Right lung (tissue), 5 donors: ENCODE measurements around the gene ARHGEF19. TPM values are rescaled to one million over a fixed set of nuclear protein-coding genes. Genes with fewer than 3 reads are reported as not detected.

Experiments
- DNase-seq, 2 donors: peaks; one replicate each; pipeline ENCODE4 v3.0.0-alpha.2; 2013
- polyA plus RNA-seq, 5 donors: library from polyadenylated mRNA; unstranded; fragments of 120-200 nt; gene quantifications; one replicate each; pipeline versions ENCODE4 v1.2.1 to v1.2.3, GENCODE V29; 2013; ENCODE audit warnings: inconsistent platforms in 1 of 5, low replicate concordance in 1 of 5; ENCODE audit not compliant: insufficient read length in 5 of 5, insufficient read depth in 1 of 5

ARHGEF19 gene
- polyA plus RNA-seq, 5 donors, result 43.0 to 66.2 (median 59.9) TPM

DNA sequence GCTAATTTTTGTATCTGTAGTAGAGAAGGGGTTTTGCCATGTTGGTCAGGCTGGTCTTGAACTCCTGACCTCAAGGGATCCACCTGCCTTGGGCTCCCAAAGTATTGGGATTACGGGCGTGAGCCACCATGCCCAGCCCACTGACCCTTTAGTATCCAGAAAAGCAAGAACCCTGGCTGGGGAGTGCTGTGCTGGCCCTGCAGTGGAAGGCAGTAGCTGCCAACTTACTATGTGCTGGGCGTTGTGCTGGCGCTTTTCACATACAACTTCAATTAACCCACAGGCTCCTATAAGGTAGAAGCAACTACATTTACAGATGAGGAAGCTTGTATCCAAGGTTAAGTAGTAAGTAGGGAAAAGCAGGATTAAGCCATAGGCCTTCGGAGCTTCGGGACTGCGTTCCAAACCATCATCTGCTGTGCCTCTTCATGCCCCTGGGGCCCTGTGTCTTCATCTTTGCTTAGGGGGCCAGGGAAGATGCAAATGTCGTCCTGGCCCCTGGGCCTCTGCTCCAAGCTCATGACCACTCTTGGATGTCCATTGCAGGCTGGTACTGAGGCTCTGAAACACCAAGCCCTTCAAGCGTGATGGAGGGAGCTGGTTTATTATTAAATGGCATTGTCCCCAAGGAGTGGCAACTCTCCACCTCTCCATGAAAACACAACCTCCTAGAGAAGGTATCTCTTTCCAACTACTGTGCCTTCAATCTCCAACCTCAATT, 33.2 kb upstream of the ARHGEF19 start:
- no peak for DNase-seq

DNA sequence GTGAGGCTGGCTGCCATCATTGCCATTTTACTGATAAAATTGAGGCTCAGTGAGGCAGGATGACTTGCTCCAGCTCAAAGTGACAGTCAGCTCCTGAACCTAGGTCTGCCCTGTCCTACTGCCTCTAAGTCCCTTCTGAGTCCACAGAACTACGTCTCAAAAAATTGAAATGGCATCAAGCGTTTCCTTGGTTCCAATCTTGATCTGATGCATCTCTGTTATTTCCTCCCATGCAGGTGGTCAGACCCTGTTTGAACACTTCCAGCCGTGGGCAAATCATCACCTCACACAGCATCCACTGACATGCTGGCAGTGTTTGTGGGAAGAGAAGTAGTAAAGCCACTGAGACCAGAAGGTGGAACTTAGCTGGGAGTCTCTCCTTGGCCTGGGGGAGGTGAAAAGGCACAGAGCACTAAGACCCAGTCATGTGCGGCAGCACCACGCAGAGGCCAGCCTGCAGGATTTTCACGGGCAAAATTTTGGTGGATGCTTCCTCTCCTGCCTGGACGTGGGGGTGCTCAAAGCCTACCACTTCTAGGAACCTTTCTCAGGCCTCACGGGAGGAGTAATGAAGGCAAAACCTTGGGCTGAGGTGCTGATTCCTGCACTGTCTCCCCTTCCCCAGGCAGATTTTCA, 32.3 kb upstream of the ARHGEF19 start:
- no peak for DNase-seq

DNA sequence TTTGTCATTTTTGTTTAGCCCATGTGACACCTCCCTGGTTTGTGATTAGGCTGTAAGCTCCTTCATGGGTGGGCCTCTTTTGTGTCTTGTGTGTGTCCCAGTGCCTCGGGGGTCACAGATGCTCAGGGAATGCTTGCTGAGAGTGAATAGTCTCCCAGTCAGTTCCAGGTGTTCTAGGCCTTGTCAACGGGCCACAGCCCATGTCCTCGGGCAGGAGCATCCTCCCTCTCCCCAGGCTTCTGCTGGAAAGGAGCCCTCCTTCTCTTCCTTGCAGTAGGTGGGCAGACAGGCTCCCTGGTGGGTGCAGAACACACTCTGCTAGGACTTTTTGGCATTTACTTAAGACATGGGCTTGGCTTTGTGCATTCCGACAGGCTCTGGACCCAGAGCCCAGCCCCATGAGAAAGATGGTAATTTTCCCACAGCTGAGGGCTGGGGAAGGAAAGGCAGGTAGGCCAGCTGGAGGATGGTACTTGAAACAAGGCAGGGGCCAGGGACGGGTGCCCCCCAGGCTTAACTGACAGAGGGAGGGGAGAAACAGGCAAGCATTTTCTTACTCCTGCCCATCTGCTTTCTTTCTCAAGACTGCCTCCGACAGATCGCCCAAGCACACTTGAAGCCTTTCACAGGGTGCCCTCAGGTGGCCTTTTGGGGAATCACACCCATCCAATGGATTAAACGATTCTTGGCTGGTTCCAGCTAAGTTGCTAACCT, 31.6 kb upstream of the ARHGEF19 start:
- DNase-seq, result peak; percentile 65 to 79

DNA sequence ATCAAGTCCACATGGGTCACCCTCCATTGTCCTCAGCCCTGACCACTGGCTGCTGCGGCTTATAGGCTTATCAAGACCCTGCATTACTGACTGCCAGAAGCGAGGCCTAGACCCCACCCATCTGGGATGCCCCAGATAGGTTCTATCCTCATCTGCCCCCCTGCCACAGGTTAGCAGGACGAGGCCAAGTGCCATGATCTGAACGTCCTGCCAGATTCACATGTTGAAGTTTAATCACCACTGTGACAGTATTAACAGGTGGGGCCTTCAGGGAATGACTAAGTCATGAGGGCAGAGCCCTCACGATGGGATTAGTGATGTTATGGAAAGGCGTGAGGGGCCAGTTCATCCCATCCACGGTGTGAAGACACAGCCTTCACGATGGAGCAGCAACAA, 30.8 kb upstream of the ARHGEF19 start:
- no peak for DNase-seq

DNA sequence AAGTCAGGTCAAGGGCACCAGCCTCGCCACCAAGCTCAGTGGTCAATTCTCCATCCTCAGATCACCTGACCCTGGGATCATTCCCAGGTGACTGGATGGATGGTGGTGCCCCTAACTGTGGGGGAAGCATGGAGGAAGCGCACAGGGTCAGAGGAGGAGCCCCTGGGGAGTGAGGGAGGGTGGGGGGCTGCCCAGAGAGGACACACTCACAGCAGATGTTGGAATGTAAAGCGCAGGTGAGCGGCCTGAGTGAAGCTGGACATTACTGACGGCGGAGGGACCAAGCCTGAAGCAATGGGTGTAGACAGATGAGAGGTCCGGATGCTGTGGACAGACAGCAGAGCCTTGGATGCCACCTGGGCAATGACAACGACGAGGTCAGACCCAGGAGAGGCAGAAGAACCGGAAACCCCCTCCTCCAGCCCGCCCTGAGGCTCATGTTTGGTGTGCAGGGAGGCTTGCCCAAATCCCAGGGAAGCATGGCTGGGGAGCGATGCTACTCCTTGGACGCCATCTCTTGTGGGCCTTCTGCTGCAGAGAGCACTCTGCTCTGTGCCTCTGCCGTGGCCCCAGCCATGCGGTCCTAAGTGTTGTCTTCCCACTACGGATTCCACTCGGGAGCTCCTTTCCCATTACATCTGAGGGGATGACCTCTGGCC, 30.2 kb upstream of the ARHGEF19 start:
- no peak for DNase-seq

DNA sequence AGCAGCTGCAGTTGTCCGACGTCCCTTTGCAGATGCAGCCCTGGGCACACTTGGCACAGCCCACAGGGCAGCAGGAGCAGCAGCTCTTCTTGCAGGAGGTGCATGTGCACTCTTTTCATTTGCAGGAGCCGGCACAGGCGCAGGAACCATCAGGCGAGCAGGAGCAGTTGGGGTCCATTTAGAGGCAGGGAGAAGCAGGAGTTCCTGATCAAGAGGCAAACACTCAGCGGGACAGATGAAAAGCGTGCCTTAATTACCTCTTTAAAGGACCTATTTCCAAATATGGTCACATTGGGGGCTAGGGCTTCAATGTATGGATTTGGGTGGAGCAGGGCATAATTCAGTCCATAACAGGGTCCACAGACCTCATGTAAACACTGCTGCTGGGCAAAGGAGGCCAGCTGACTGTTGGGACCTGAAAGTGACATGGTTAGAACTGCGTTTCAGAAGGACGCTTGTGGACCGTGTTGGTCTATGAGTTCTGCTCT, 28.8 kb upstream of the ARHGEF19 start:
- no peak for DNase-seq

DNA sequence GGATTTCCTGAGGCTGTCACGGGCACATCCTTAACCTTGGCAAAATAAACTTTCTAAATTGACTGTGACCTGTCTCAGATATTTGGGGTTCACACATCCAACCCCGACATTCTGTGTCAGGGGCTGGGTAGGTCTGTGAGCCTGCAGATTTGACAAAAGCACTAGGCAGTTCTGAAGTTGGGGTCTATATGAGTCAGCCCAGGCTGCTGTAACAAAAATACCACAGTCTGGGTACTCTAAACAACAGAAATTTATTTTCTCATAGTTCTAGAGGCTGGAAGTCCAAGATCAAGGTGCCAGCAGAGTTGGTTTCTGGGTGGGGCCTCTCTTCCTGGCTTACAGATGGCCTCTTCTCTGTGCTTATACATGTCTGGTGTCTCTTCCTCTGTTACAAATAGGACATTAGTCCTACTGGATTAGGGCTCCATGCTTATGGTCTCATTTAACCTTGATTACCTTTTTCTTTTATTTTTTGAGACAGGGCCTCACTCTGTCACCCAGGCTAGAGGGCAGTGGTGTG, 27.6 kb upstream of the ARHGEF19 start:
- DNase-seq, result no peak

DNA sequence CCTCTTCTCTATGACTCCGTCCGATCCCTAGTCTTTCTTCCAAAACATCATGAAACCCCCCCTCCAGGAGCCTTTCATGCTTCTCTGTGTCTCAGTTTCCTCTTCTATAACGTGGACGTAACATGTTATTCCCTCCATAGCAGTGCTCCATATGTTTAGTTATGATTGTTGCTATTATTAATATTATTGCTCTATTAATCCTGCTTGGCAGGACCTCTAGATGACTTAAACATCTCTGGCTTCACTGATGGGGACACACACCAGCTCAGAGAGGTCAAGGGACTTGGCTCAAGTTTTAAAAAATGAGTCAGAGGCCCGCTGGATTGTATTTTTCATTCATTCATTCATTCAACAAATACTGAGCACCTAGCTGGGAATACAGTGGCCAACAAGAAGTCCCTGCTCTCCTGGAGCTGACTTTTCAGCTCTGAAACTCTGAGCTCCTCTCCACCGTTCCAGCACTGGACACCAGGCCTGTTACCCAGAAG, 24.9 kb upstream of the ARHGEF19 start:
- no peak for DNase-seq

DNA sequence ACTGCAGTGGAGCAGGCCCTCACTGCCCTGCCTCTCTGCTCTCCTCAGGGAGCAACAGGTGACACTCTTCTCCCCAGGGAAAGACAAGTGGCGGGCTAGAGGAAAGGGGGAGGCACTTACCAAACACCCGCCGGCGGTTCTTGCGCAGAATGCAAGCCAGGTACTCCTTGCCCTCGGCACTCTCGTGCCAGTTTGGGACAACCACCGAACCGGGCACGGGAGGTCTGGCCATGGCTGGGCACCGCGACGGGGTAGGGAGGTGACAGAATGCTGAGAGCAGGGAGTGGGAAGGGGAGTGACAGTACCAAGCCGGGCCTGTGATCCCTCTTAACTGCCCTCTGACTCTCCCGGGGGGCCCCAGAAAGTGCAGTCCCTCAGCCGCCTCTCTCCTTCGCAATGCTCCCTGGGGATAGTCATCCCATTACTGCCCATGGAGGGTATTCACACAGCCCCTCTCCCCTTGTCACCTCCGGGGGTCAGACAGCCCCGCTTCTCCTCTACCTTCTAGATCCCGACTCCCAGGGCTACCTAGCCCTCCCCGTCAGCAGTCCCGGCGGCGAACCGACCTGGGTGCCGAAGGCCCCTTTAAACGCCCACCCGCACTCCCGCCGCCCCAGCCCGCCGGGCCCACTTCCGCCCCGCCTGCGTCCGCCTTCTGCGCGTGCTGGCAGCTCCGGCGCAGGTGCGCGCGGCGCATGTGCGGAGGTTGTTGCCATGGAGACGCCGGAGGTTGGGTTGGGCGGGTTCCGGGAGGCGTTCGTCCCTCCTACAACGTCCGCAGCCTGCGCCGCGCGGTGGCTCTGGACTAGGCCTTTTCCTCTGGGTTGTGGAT, 24.3 kb upstream of the ARHGEF19 start, which contains the start of gene CPLANE2:
CPLANE2 (minus strand) TSS at position 673 of the 832 bp plus-strand sequence; CDS start at position 232, 441 bp downstream.
- peak; percentile 92 to 93 for DNase-seq

DNA sequence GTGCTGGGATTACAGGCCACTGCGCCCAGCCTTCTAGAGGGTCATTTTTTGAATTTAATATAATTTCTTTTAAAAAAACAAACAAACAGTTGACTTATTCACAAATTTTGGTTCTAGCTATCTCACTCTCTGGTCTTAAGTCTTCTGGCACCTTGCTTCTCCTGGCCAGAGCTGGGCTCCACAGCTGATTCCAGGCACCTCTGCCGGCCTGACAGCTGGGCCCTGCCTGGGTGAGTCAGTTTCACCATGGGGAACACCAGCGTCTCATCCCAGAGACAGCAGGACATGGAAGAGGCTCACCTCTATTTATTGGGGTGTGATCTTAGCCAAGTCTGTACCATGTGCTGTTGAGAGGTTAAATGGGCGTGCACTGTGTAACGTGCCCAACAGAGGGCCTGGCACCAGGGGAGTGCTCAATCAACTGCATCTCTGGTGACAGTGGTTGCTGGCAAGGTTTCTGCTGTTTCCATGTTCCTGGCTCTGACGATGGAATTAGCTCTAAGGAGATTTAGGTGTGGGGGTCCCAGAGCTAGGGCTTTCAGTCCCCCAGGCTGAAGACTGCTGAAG, 23.6 kb upstream of the ARHGEF19 start:
- DNase-seq, result no peak

DNA sequence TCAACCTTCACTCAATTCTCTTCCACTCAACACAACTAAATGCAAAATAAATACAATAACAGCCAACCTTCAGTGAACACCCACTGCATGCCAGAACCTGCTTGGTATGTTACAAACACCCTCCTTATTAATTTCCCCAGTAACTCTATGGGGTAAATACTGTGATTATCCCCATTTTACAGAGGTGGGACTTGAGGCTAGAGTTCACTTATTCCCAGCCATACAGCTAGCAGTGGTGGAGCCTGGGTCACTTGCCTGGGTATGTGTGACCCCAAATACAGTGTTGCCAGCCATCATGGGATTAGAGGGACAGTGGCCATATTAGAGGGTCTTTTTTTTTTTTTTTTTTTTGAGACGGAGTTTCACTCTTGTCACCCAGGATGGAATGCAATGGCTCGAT, 22.9 kb upstream of the ARHGEF19 start:
- DNase-seq, result no peak

DNA sequence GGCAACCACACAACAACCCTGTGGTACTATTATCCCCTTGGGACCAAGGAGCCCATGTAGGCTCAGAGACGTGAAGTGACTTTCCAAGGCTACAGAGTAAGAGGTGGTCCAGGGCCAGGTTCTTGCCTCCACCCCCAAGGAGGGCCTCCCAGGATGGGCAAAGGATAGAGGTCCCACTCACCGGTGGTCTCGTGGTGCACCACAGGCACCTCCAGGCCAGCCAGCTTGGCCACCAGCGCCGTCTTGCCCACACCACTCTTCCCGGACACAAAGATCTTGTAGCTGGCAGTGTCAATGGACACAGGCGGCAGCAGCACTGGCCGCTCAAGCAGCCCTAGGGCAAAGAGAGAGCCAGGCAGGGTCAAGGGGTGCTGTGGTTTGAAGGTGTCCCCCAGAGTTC, 21.0 kb upstream of the ARHGEF19 start:
- DNase-seq, result no peak

DNA sequence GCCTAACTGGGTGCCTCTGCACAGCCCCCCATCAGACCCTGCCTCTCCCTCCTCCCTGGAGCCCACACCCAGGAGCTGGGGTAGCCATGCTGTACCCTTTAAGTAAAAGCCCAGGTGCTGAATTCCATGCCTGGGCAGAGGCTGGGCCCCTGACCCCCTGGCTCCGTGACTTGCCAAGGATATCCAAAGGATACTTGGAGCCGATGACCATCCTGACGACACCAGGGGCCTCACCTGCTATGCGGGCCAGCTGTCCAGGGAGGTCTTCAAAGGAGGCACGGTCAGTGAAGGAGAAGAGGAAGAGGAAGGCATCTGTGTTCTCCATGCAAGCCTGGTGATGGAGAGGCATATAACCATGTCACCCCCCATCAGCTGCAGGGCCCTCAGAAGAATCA, 19.9 kb upstream of the ARHGEF19 start:
- no peak for DNase-seq

DNA sequence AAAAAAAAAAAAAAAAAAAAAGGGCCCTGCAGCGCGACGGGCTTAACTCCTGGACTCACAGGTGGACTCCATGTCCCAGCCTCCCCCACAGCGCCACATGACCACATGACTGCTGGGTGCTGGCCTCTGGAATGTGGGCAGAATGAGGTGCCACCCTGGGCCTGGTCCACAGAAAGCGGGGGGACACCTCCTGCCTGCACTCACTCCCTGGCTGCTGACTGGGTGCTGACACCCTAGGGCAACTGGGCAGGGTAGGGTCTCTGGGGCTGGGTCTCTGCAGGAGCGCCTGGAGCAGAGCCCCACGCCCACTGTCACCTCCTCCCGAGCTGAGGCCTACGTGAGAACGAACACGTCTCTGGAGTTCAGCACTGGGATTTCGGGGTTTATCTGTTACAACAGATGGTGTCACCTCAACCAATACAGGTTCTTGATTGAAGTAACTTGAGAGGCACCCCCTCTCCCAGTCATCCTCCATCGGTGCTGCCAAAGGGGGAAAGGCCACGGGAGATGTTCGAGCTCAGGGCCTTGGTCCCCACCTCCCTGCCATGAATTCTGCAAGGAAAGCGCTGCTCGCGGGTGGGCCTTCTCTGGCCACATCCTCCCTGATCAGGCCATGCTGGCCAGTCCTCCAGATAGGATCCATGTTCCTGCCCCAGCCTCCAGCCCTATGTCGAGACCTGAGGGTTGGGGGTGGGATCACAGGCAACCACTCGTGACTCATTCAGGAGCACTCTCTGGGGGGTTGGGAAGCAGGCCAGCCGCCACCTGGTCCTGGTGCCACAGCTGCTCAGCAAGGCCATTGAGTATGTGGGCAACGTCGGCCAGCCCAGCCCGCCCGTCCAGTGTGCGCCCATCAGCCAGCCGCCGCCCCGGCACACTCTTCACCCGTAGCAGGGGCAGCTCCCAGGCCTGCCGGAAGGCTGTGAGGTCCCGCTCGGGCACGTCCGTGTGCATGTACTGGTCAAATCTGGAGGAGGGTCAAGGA, 19.2 kb upstream of the ARHGEF19 start:
- no peak for DNase-seq

DNA sequence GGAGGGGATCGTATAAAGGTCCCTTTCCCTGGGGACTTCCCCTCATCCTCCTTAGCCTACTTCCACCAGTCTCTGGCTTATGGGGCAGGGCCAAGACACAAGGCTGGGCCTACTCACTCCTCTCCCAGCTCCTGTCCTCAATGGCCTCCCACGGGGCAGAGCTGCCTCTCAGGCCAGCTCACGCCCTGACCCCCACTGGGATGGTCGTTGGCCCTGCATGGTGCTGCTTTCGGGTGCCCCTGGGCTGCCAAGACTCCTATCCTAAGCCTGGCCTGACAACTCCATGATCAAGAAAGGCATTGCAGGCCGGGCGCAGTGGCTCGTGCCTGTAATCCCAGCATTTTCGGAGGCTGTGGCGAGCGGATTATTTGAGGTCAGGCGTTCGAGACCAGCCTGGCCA, 18.3 kb upstream of the ARHGEF19 start:
- no peak for DNase-seq

DNA sequence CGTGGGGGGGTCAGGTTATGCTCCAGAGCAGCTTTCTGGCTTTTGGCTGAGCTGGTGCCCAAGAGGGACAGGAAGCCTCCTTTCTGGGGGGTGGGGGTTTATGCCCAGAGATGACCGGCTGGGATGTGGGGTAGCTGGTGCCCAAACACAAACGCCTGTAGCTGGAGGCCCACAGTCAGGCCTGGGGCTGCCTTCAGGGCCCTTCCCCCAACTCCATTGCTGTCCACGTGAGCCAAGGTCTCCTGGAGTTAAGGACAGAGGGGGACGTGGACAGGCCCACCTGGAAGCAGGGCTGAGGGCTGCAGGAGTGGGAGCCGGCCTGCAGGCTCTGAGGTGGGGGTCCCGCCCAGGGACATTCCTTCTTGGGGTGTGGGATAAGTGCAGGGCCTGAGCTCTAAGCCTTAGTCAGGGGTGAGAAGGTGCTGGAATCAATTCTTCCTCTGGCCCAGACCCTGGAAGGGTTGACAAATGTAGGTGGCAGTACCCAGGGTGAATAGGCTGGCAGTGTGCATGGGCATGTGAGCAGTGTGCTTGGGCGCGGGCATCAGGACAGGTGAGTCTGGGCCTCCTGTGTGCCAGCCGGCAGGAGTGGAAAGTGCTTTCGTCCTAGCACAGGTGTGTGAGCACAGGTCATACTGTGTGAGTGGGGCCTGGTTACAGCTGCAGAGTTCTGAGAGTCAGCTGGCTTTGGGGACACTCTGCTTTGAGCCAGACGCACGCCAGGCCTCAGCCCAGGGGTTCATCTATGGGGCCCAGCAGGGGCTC, 17.7 kb upstream of the ARHGEF19 start:
- DNase-seq, result no peak

DNA sequence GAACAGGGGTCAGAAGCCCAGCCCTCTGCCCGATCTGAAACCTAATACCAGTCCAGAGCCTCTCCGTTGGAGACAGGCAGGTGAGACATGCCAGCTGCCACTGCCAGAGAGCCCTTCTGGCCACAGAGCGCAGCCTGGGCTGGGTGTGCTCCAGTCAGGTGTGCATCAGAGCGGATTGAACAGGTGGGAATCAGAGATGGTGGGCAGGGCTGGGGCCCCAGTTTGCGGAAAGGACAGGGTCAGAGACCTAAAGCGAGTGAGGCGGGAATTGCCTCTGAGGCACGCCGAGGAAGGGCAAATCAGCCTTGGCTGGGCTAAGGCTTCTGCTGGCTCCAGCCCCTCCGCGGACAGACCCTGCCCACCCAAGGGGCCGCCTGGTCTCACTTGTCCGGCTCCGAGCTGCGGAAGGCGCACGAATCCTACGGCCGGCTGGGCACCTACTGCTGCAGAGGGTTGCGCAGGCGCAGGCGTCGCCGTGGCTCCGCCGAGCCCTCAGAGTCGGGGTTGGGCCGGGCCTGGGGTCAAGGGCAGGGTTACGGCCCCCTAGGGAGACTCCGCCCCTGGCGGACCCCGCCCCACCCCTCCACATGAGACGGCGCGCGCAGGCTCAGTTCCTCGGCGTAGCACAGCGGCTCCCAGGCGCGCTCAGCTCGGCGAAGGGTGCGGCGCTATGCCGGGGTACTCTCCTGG, 14.2 kb upstream of the ARHGEF19 start:
- no peak for DNase-seq

DNA sequence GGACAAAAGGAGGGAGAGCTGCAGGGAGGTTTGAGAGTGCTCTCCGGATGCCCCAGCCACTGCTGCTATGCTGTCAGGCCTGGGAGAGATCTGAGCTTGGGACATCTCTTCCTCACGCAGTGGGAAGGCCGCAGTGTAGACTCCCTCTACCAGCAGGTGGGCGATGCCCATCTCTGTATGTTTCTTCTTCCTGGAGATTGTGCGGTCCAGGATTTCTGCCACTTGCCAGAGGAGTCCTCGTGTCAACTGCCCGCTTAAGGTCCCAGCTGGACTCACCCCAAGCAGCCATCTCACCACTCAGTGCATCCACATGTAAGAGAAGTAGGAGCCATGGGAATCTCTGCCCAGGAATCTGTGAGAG, 13.7 kb upstream of the ARHGEF19 start:
- DNase-seq, result no peak
